Muscle of leg (tissue), 11 donors: ENCODE data around the gene REL. TPM values are rescaled to one million over a fixed set of nuclear protein-coding genes. Genes with fewer than 3 reads are reported as not detected.
A peak's percentile ranks its signal among the peaks of the same experiment; 100 is the strongest.
"Not testable (repeated sequence)": the region's sequence is repeated elsewhere in the genome, so short reads cannot be mapped to it uniquely, and the experiment has no call there.

ENCODE experiments used
- DNase-seq: peaks from one replicate; pipeline ENCODE4 v3.0.0; 2013
- H3K27ac ChIP-seq: one replicate; pipeline ENCODE4 v1.5.1; 2013; ENCODE audit warnings: mild to moderate bottlenecking, low read length, control low read depth
- H3K27me3 ChIP-seq: one replicate; pipeline ENCODE4 v1.6.1; 2013; ENCODE audit warnings: low read length; ENCODE audit not compliant: control insufficient read depth, insufficient read depth
- H3K36me3 ChIP-seq: one replicate; pipeline ENCODE4 v1.6.1; 2013; ENCODE audit warnings: low read length; ENCODE audit not compliant: control insufficient read depth, insufficient read depth
- H3K4me1 ChIP-seq: one replicate; pipeline ENCODE4 v1.6.1; 2013; ENCODE audit warnings: low read length; ENCODE audit not compliant: control insufficient read depth, insufficient read depth
- H3K4me3 ChIP-seq: one replicate; pipeline ENCODE4 v1.5.1; 2013; ENCODE audit warnings: low read length, control low read depth
- H3K9me3 ChIP-seq: replicated peaks from 2 replicates; pipeline ENCODE4 v1.6.1; 2013; ENCODE audit warnings: low read depth, low read length; ENCODE audit not compliant: control insufficient read depth
- WGBS: methylation state at CpG from one replicate; pipeline ENCODE4 v1.1.5; 2013; ENCODE audit warnings: missing lambda C conversion rate; ENCODE audit not compliant: insufficient coverage; 5-methylcytosine and 5-hydroxymethylcytosine counted together
- polyA plus RNA-seq, 8 donors: library from polyadenylated mRNA; unstranded; fragments of 120-200 nt; gene quantifications; one replicate each; pipeline versions ENCODE4 v1.2.1 to v1.2.3, GENCODE V29; 2013; ENCODE audit warnings: inconsistent platforms in 1 of 8, low replicate concordance in 1 of 8; ENCODE audit not compliant: insufficient read length in 8 of 8, insufficient read depth in 1 of 8
- total RNA-seq: library from RNA; stranded (reverse); fragments of 120-200 nt; gene quantifications from one replicate; pipeline ENCODE4 v1.2.4, GENCODE V29; 2013

The REL gene
- total and polyA plus RNA-seq, 9 donors = 2.4 to 6.7 (median 4.3) TPM

GRCh38 chr2:60899892-60900249 is 18.5 kb downstream of the REL start:
- WGBS = no CpG with 5 or more reads among the region's 1 CpG
- no peaks in the 10 kb centered on the region for H3K27me3 ChIP-seq
- no peak overlapping the region for H3K4me3 ChIP-seq
- no peaks in the 10 kb centered on the region for H3K9me3 ChIP-seq
- no peak overlapping the region for H3K27ac ChIP-seq
- no peaks in the 10 kb centered on the region for H3K4me1 ChIP-seq
- peaks cover 32% of the 10 kb centered on the region for H3K36me3 ChIP-seq
- DNase-seq = no peak

- H3K27ac ChIP-seq, H3K27me3 ChIP-seq, H3K4me3 ChIP-seq, H3K4me1 ChIP-seq, H3K9me3 ChIP-seq, DNase-seq: not testable (repeated sequence)
- peaks cover 28% of the 10 kb centered on the region for H3K36me3 ChIP-seq
- no CpG with 5 or more reads among the region's 6 CpGs for WGBS
Measured at GRCh38 chr2:60901296-60901695, 19.9 kb downstream of the REL start.

- H3K36me3 ChIP-seq = peaks cover 12% of the 10 kb centered on the region
- H3K4me3 ChIP-seq = not testable (repeated sequence)
- WGBS = 86% methylated on average over 1 of the region's 5 CpGs
Measured at GRCh38 chr2:60905867-60906266, 24.5 kb downstream of the REL start.

GRCh38 chr2:60906395-60906794 is 25.0 kb downstream of the REL start:
- peaks cover 12% of the 10 kb centered on the region for H3K36me3 ChIP-seq
- 60% methylated on average over 1 of the region's 2 CpGs for WGBS

More at GRCh38 chr2:60905867-60906266, 24.5 kb downstream of the REL start:
- H3K9me3 ChIP-seq, DNase-seq, H3K4me1 ChIP-seq, H3K27me3 ChIP-seq, H3K27ac ChIP-seq: not testable (repeated sequence)

GRCh38 chr2:60907329-60907728 is 26.0 kb downstream of the REL start:
- Histone ChIP-seq H3K27me3 (no peaks in the 10 kb centered on the region), H3K9me3 (no peaks in the 10 kb centered on the region), H3K4me3 (no peak overlapping the region), H3K36me3 (peaks cover 12% of the 10 kb centered on the region), H3K27ac (no peak overlapping the region), H3K4me1 (no peaks in the 10 kb centered on the region)
- DNase-seq = no peak
- WGBS = 94% methylated on average over 5 of the region's 8 CpGs

More at GRCh38 chr2:60906395-60906794, 25.0 kb downstream of the REL start:
- H3K4me3 ChIP-seq = no peak overlapping the region
- no peaks in the 10 kb centered on the region for H3K4me1 ChIP-seq
- no peak for DNase-seq
- no peak overlapping the region for H3K27ac ChIP-seq
- H3K27me3 ChIP-seq = no peaks in the 10 kb centered on the region
- H3K9me3 ChIP-seq = no peaks in the 10 kb centered on the region

- DNase-seq = peak; percentile 10
- Histone ChIP-seq H3K4me3 (no peak overlapping the region), H3K9me3 (no peaks in the 10 kb centered on the region), H3K27me3 (no peaks in the 10 kb centered on the region), H3K4me1 (no peaks in the 10 kb centered on the region), H3K27ac (no peak overlapping the region), H3K36me3 (peaks cover 17% of the 10 kb centered on the region)
- 51% methylated on average over 4 of the region's 7 CpGs for whole genome bisulfite sequencing
Measured at GRCh38 chr2:60925994-60926740, 44.8 kb downstream of the REL start.

GRCh38 chr2:60926741-60927552 is 45.6 kb downstream of the REL start:
- Histone ChIP-seq H3K27me3 (no peaks in the 10 kb centered on the region), H3K27ac (no peak overlapping the region), H3K4me3 (no peak overlapping the region), H3K4me1 (no peaks in the 10 kb centered on the region), H3K9me3 (no peaks in the 10 kb centered on the region), H3K36me3 (peaks cover 14% of the 10 kb centered on the region)
- no CpG with 5 or more reads among the region's 3 CpGs for WGBS
- peak; percentile 45 for DNase-seq

- H3K27ac ChIP-seq, H3K27me3 ChIP-seq, H3K9me3 ChIP-seq, DNase-seq, H3K4me1 ChIP-seq, H3K4me3 ChIP-seq, H3K36me3 ChIP-seq: not testable (repeated sequence)
- 100% methylated on average over 2 of the region's 5 CpGs for WGBS
Measured at GRCh38 chr2:60932061-60932460, 50.7 kb downstream of the REL start.

- Histone ChIP-seq H3K27ac (no peak overlapping the region), H3K4me1 (no peaks in the 10 kb centered on the region), H3K4me3 (no peak overlapping the region), H3K27me3 (no peaks in the 10 kb centered on the region), H3K9me3 (no peaks in the 10 kb centered on the region), H3K36me3 (peaks cover 6% of the 10 kb centered on the region)
- DNase-seq = no peak
- WGBS = no CpG with 5 or more reads among the region's 3 CpGs
Measured at GRCh38 chr2:60932954-60933353, 51.6 kb downstream of the REL start.

GRCh38 chr2:60934165-60934722 is 52.9 kb downstream of the REL start:
- H3K9me3 ChIP-seq = no peaks in the 10 kb centered on the region
- DNase-seq = peak; percentile 23
- no peaks in the 10 kb centered on the region for H3K4me1 ChIP-seq
- WGBS = no CpG with 5 or more reads among the region's 2 CpGs
- peaks cover 6% of the 10 kb centered on the region for H3K36me3 ChIP-seq
- no peak overlapping the region for H3K27ac ChIP-seq
- H3K4me3 ChIP-seq = no peak overlapping the region
- H3K27me3 ChIP-seq = no peaks in the 10 kb centered on the region
